Parathyroid adenoma (tissue), 2 donors: ENCODE data around the gene CCL4.

Experiments
- H2AFZ ChIP-seq: fragments of 300-600 bp; sonication (generic); one replicate; pipeline ENCODE4 v1.7.0; 2017; ENCODE audit warnings: antibody characterized with exemption, mild to moderate bottlenecking
- H3K27ac ChIP-seq: fragments of 300-600 bp; sonication (generic); one replicate; pipeline ENCODE4 v1.7.0; 2017
- H3K27me3 ChIP-seq: fragments of 300-600 bp; sonication (generic); one replicate; pipeline ENCODE4 v1.7.0; 2017; ENCODE audit warnings: low read length; ENCODE audit not compliant: control insufficient read depth, insufficient read depth
- H3K36me3 ChIP-seq: fragments of 300-600 bp; sonication (generic); one replicate; pipeline ENCODE4 v1.7.0; 2017; ENCODE audit warnings: low read length; ENCODE audit not compliant: control insufficient read depth, insufficient read depth
- H3K4me1 ChIP-seq: fragments of 300-600 bp; sonication (generic); one replicate; pipeline ENCODE4 v1.7.0; 2017; ENCODE audit warnings: control low read depth
- H3K4me2 ChIP-seq: fragments of 300-600 bp; sonication (generic); one replicate; pipeline ENCODE4 v1.7.0; 2017; ENCODE audit warnings: low read length
- H3K4me3 ChIP-seq: fragments of 300-600 bp; sonication (generic); one replicate; pipeline ENCODE4 v1.7.0; 2017; ENCODE audit warnings: low read depth, low read length
- H3K79me2 ChIP-seq: fragments of 300-600 bp; sonication (generic); one replicate; pipeline ENCODE4 v1.7.0; 2017; ENCODE audit warnings: control low read depth
- H3K9ac ChIP-seq: fragments of 300-600 bp; sonication (generic); one replicate; pipeline ENCODE4 v1.7.0; 2017; ENCODE audit warnings: mild to moderate bottlenecking
- H3K9me3 ChIP-seq: fragments of 300-600 bp; sonication (generic); one replicate; pipeline ENCODE4 v1.7.0; 2017; ENCODE audit warnings: low read length; ENCODE audit not compliant: control insufficient read depth
- CTCF ChIP-seq: fragments of 300-600 bp; sonication (generic); IDR thresholded peaks from one replicate; pipeline ENCODE4 v1.7.0; 2017; ENCODE audit warnings: antibody characterized with exemption, mild to moderate bottlenecking
- donor health status: primary hyperparathyroidism.

The CCL4 gene

GRCh38 chr17:36152639-36153120, 49.1 kb downstream of the CCL4 start:
- Histone ChIP-seq H3K36me3 (no peaks in the 10 kb centered on the region), H3K4me2 (no peak overlapping the region), H3K27me3 (no peaks in the 10 kb centered on the region), H3K4me1 (no peaks in the 10 kb centered on the region), H3K9me3 (no peaks in the 10 kb centered on the region), H3K27ac (no peak overlapping the region), H3K4me3 (no peak overlapping the region), H3K9ac (no peak overlapping the region), H2AFZ (no peak overlapping the region), H3K79me2 (no peaks in the 10 kb centered on the region)
- no peak for TF ChIP-seq CTCF

- Histone ChIP-seq H3K27ac (no peak overlapping the region), H2AFZ (no peak overlapping the region), H3K4me1 (no peaks in the 10 kb centered on the region), H3K79me2 (no peaks in the 10 kb centered on the region), H3K27me3 (no peaks in the 10 kb centered on the region), H3K4me3 (no peak overlapping the region), H3K9me3 (no peaks in the 10 kb centered on the region), H3K36me3 (no peaks in the 10 kb centered on the region), H3K9ac (no peak overlapping the region), H3K4me2 (no peak overlapping the region)
- no peak for TF ChIP-seq CTCF
These were observed 50.4 kb downstream of the CCL4 start for GRCh38 chr17:36153895-36154610.
